DND-41 (cell line): Measurements from ENCODE around the gene OR1L8.

ENCODE experiments used
- ATAC-seq: fragments of 200-7000 bp; cut with Tn5 transposase; 3 replicates; pipeline ENCODE4 v1.9.1; 2021; ENCODE audit warnings: low read depth; ENCODE audit not compliant: insufficient read depth
- DNase-seq: peaks from one replicate; pipeline ENCODE4 v3.0.0-alpha.2; 2020
- H2AFZ ChIP-seq: 2 replicates; pipeline ENCODE4 v1.6.0; 2012; ENCODE audit warnings: low read depth, low read length
- H3K27ac ChIP-seq: 2 replicates; pipeline ENCODE4 v1.5.1; 2012; ENCODE audit warnings: low read length, inconsistent platforms
- H3K27me3 ChIP-seq: fragments of 200-600 bp; sonication (generic); 2 replicates; pipeline ENCODE4 v1.6.0; 2012; ENCODE audit warnings: low read length, mild to moderate bottlenecking, inconsistent platforms; ENCODE audit not compliant: insufficient read depth, poor library complexity
- H3K36me3 ChIP-seq: 2 replicates; pipeline ENCODE4 v1.5.1; 2012; ENCODE audit warnings: low read length, inconsistent platforms; ENCODE audit not compliant: insufficient read depth
- H3K4me1 ChIP-seq: 2 replicates; pipeline ENCODE4 v1.5.1; 2012; ENCODE audit warnings: mild to moderate bottlenecking, low read length; ENCODE audit not compliant: insufficient read depth
- H3K4me2 ChIP-seq: 2 replicates; pipeline ENCODE4 v1.6.0; 2012; ENCODE audit warnings: mild to moderate bottlenecking, moderate library complexity, low read length, inconsistent platforms; ENCODE audit not compliant: insufficient read depth
- H3K4me3 ChIP-seq, 2 experiments: fragments of 200-600 bp in 1 of 2; shearing (Covaris generic) in 1 of 2; 2 replicates each; pipeline ENCODE4 v1.5.1; 2012 to 2016; ENCODE audit warnings: inconsistent platforms in 2 of 2, low read length in 2 of 2, mild to moderate bottlenecking in 2 of 2, low read depth in 1 of 2, moderate library complexity in 1 of 2
- H3K79me2 ChIP-seq: 2 replicates; pipeline ENCODE4 v1.6.0; 2012; ENCODE audit warnings: low read length, inconsistent platforms; ENCODE audit not compliant: insufficient read depth
- H3K9ac ChIP-seq: 2 replicates; pipeline ENCODE4 v1.6.0; 2012; ENCODE audit warnings: low read depth, mild to moderate bottlenecking, inconsistent platforms, low read length, moderate library complexity
- H3K9me3 ChIP-seq: 2 replicates; pipeline ENCODE4 v1.5.1; 2012; ENCODE audit warnings: low read length, moderate library complexity, mild to moderate bottlenecking, inconsistent platforms; ENCODE audit not compliant: insufficient read depth, severe bottlenecking
- H4K20me1 ChIP-seq: 2 replicates; pipeline ENCODE4 v1.6.0; 2012; ENCODE audit warnings: low read length; ENCODE audit not compliant: insufficient read depth
- CTCF ChIP-seq: IDR thresholded peaks from 2 replicates; pipeline ENCODE4 v1.5.1; 2012; ENCODE audit warnings: borderline replicate concordance, low read length, moderate library complexity, mild to moderate bottlenecking; ENCODE audit not compliant: poor library complexity, severe bottlenecking; ENCODE audit errors: extremely low read depth
- EZH2 ChIP-seq: IDR thresholded peaks from 3 replicates; pipeline ENCODE4 v1.6.1; 2012; ENCODE audit warnings: borderline replicate concordance, low read depth, mild to moderate bottlenecking, moderate library complexity, low read length, inconsistent platforms; ENCODE audit not compliant: severe bottlenecking

Gene OR1L8

GRCh38 chr9:122527193-122527592 is 56.0 kb downstream of the OR1L8 start, which contains the start of gene OR1N1:
Gene OR1N1 (minus strand): TSS chr9:122527293. CDS start chr9:122527293, 0 bp downstream.
- no peak for TF ChIP-seq CTCF
- no peak for TF ChIP-seq EZH2

DNA sequence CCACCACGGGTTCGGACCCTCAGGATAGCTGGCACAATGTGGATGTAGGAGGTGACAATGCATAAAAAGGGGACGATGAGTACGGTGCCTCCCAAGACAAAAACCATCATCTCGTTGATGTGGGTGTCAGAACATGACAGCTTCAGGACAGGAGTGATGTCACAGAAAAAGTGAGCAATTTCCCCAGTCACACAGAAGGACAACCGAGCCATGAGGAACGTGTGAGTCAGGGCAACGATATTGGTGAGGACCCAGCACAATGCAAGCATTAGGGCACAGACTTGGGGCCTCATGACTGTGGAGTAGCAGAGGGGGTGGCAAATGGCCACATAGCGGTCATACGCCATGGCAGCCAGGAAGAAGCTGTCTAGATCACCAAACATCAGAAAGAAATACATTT is 56.6 kb downstream of the OR1L8 start:
- Histone ChIP-seq H2AFZ (no peak overlapping the region), H4K20me1 (no peaks in the 10 kb centered on the region), H3K27me3 (peaks cover 8% of the 10 kb centered on the region), H3K79me2 (no peaks in the 10 kb centered on the region), H3K9ac (no peak overlapping the region), H3K4me3 (no peak overlapping the region), H3K9me3 (no peaks in the 10 kb centered on the region), H3K27ac (no peak overlapping the region), H3K4me2 (no peak overlapping the region), H3K36me3 (no peaks in the 10 kb centered on the region), H3K4me1 (no peaks in the 10 kb centered on the region)
- TF ChIP-seq EZH2, result no peak
- TF ChIP-seq CTCF, result no peak
- ATAC-seq, result no peak
- no peak for DNase-seq

More at GRCh38 chr9:122527193-122527592, 56.0 kb downstream of the OR1L8 start, which contains the start of gene OR1N1:
- Histone ChIP-seq H3K9ac (no peak within 1 kb of the TSS), H3K27ac (no peak within 1 kb of the TSS), H3K36me3 (no peaks in the 10 kb centered on the region), H3K4me2 (no peak within 1 kb of the TSS), H3K9me3 (no peaks in the 10 kb centered on the region), H3K4me1 (no peaks in the 10 kb centered on the region), H3K4me3 (no peak within 1 kb of the TSS), H4K20me1 (no peaks in the 10 kb centered on the region), H3K79me2 (no peaks in the 10 kb centered on the region), H3K27me3 (peaks cover 8% of the 10 kb centered on the region), H2AFZ (no peak within 1 kb of the TSS)
- ATAC-seq (no peak), DNase-seq (no peak)

DNA sequence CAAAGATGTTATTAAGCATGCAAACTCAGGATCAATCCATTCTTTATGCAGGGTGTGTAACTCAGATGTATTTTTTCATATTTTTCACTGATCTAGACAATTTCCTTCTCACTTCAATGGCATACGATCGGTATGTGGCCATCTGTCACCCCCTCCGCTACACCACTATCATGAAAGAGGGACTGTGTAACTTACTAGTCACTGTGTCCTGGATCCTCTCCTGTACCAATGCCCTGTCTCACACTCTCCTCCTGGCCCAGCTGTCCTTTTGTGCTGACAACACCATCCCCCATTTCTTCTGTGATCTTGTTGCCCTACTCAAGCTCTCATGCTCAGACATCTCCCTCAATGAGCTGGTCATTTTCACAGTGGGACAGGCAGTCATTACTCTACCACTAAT is 63.8 kb downstream of the OR1L8 start:
- Histone ChIP-seq H3K9me3 (no peaks in the 10 kb centered on the region), H3K4me2 (no peak overlapping the region), H3K4me1 (no peaks in the 10 kb centered on the region), H2AFZ (no peak overlapping the region), H4K20me1 (no peaks in the 10 kb centered on the region), H3K36me3 (no peaks in the 10 kb centered on the region), H3K27me3 (peaks cover 2% of the 10 kb centered on the region), H3K9ac (no peak overlapping the region), H3K79me2 (no peaks in the 10 kb centered on the region), H3K4me3 (no peak overlapping the region), H3K27ac (no peak overlapping the region)
- no peak for DNase-seq
- no peak for TF ChIP-seq CTCF
- no peak for TF ChIP-seq EZH2
- no peak for ATAC-seq

- no peak within 1 kb of the TSS for H3K4me2 ChIP-seq
- no peaks in the 10 kb centered on the region for H4K20me1 ChIP-seq
- no peak within 1 kb of the TSS for H3K4me3 ChIP-seq
- H3K9ac ChIP-seq, result no peak within 1 kb of the TSS
- H3K27me3 ChIP-seq, result peaks cover 2% of the 10 kb centered on the region
- no peak within 1 kb of the TSS for H3K27ac ChIP-seq
- no peaks in the 10 kb centered on the region for H3K9me3 ChIP-seq
- no peaks in the 10 kb centered on the region for H3K36me3 ChIP-seq
- TF ChIP-seq CTCF (no peak), EZH2 (no peak)
- no peak within 1 kb of the TSS for H2AFZ ChIP-seq
- no peak for DNase-seq
- H3K4me1 ChIP-seq, result no peaks in the 10 kb centered on the region
- ATAC-seq, result no peak
- no peaks in the 10 kb centered on the region for H3K79me2 ChIP-seq
Observed at GRCh38 chr9:122518841-122519240, 64.3 kb downstream of the OR1L8 start, which contains the start of gene OR1J4. Gene OR1J4 (plus strand): TSS chr9:122519141. CDS start chr9:122519141, 0 bp downstream.
